Heart right ventricle (tissue), 16 donors: ENCODE results near the gene MX1. TPM values are rescaled to one million over a fixed set of nuclear protein-coding genes. Genes with fewer than 3 reads are reported as not detected.

Source experiments
- ATAC-seq, 8 donors: fragments of 200-7000 bp; cut with Tn5 transposase; one replicate each; pipeline ENCODE4 v1.9.1; 2020; ENCODE audit warnings: mild to moderate bottlenecking in 8 of 8, moderate library complexity in 8 of 8, moderate number of reproducible peaks in 1 of 8
- DNase-seq, 2 donors: peaks; one replicate each; pipeline ENCODE4 v3.0.0-alpha.2; 2020
- H3K27ac ChIP-seq, 10 donors: fragments of 200-600 bp; sonication (generic) in 2 of 10; one replicate each; pipeline versions ENCODE4 v1.5.0 to v1.8.0; 2020 to 2022; ENCODE audit warnings: mild to moderate bottlenecking in 3 of 10
- H3K27me3 ChIP-seq, 7 donors: fragments of 200-600 bp; one replicate each; pipeline ENCODE4 v1.8.0; 2021 to 2022; ENCODE audit warnings: mild to moderate bottlenecking in 2 of 7
- H3K36me3 ChIP-seq, 9 donors: fragments of 200-600 bp; sonication (generic) in 1 of 9; one replicate each; pipeline versions ENCODE4 v1.5.0 to v1.8.0; 2020 to 2022; ENCODE audit warnings: mild to moderate bottlenecking in 2 of 9
- H3K4me1 ChIP-seq, 9 donors: fragments of 200-600 bp; sonication (generic) in 1 of 9; one replicate each; pipeline versions ENCODE4 v1.5.0 to v1.8.0; 2020 to 2022; ENCODE audit warnings: mild to moderate bottlenecking in 4 of 9
- H3K4me3 ChIP-seq, 10 donors: fragments of 200-600 bp; sonication (generic) in 2 of 10; one replicate each; pipeline versions ENCODE4 v1.5.0 to v1.8.0; 2020 to 2022; ENCODE audit warnings: mild to moderate bottlenecking in 7 of 10, moderate library complexity in 2 of 10
- H3K9me3 ChIP-seq, 11 donors: fragments of 200-600 bp in 10 of 11; sonication (generic) in 2 of 11; one replicate each; pipeline versions ENCODE4 v1.5.0 to v1.8.0; 2013 to 2022; ENCODE audit warnings: mild to moderate bottlenecking in 2 of 11, control low read depth in 1 of 11, moderate library complexity in 1 of 11
- WGBS, 2 donors: extraction: QIAGEN DNeasy Blood & Tissue Kit; methylation state at CpG; one replicate each; pipeline ENCODE4 v1.1.7; 2013; ENCODE audit warnings: inconsistent platforms in 1 of 2; 5-methylcytosine and 5-hydroxymethylcytosine counted together
- intact Hi-C, 10 donors: fragments of 100-400 bp; cut with DNase I; formaldehyde crosslinking; loops; one replicate each; pipeline versions ENCODE4 v1.11.1 to v1.14.2; 2022
- polyA plus RNA-seq, 2 donors: library from polyadenylated mRNA; stranded (reverse); fragments of 200-250 nt; gene quantifications; one replicate each; pipeline ENCODE4 v1.2.3, GENCODE V29; 2013
- total RNA-seq, 10 donors: library from RNA; stranded (reverse); fragmentation: NEBNext Ultra II Directional in 3 of 10; extraction: Animal tissue kit (Norgen Biotek cat#: 25700) in 3 of 10; gene quantifications; one replicate each; pipeline versions ENCODE4 v1.2.1 to v1.2.4, GENCODE V29; 2021 to 2023
- TF ChIP-seq, protein P1 (sequence below), 9 donors: fragments of 200-600 bp; sonication (generic) in 2 of 9; IDR thresholded peaks; one replicate each; pipeline versions ENCODE4 v1.5.0 to v1.8.0; 2021 to 2022; ENCODE audit warnings: antibody characterized with exemption in 9 of 9, mild to moderate bottlenecking in 5 of 9, moderate library complexity in 1 of 9
- donor health status: Arrhythmogenic right ventricular cardiomyopathy.
- donor health status: ischemic (EF 13 %, LVEDD 7.1; RV severe dilation, severe dysfunction).
- donor health status: healthy with polysubstance abuse.
- donor health status: DM: no; HTN: yes; CAD: no.
- donor health status: DM: no; HTN: no; CAD: no.
- donor health status: ischemic (EF 25% LVEDD 6.9; RV normal size, moderate dysfunction).
- donor health status: ischemic (EF 25% LVEDD 5.7; RV mildly dilated, moderate dysfunction).
- donor health status: healthy.
- donor health status: DM: yes; HTN: yes; CAD: no.
- donor health status: Ischemic cardiomyopathy.
- donor health status: ischemic (EF 35%, LVEDD 5.7; RV mildly dilated, moderate dysfunction).
- donor health status: nonischemic (EF 11% LVEDD 7.7; RV severe dilation, severe dysfunction).
- donor health status: DM: yes; HTN: yes; CAD: no.
- donor health status: PGD.
- donor health status: ischemic (EF 29% LVEDD 5.4; RV normal size, mild dysfunction).
- donor health status: nonischemic (EF 23%, LVEDD 6.1; RV moderate dilation, normal function).

MX1 gene
- total and polyA plus RNA-seq, 12 donors, result 5.4 to 50.0 (median 18.1) TPM

DNA sequence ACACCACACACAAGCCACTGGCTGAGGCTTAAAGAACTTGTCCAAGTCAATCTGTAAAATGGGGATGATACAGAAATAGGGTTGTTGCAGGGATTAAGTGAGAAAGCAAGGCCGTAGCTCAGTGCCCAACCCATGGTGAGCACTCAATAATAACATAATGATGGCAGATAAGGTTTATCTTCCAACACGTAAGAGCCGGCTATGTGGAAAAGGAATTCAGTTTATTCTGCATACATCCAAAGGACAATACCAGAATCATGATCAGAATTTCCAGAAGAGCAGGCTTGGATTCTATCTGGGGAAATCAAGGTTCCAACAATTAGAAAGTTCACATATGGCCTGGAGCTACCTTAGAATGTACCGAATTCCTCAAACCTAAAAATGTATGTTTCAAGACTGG is 77.3 kb downstream of the MX1 start:
- Histone ChIP-seq H3K4me1 (peaks cover 0 to 17% (median 12%) of the 10 kb centered on the region in 9 donors), H3K9me3 (no peaks in the 10 kb centered on the region), H3K36me3 (no peaks in the 10 kb centered on the region), H3K27me3 (peaks cover 12 to 85% (median 68%) of the 10 kb centered on the region in 7 donors), H3K27ac (no peak overlapping the region), H3K4me3 (no peak overlapping the region)
- TF ChIP-seq, protein P1, sequence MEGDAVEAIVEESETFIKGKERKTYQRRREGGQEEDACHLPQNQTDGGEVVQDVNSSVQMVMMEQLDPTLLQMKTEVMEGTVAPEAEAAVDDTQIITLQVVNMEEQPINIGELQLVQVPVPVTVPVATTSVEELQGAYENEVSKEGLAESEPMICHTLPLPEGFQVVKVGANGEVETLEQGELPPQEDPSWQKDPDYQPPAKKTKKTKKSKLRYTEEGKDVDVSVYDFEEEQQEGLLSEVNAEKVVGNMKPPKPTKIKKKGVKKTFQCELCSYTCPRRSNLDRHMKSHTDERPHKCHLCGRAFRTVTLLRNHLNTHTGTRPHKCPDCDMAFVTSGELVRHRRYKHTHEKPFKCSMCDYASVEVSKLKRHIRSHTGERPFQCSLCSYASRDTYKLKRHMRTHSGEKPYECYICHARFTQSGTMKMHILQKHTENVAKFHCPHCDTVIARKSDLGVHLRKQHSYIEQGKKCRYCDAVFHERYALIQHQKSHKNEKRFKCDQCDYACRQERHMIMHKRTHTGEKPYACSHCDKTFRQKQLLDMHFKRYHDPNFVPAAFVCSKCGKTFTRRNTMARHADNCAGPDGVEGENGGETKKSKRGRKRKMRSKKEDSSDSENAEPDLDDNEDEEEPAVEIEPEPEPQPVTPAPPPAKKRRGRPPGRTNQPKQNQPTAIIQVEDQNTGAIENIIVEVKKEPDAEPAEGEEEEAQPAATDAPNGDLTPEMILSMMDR (IDR thresholded peaks at IDR 0.05), result no peak
- DNase-seq (no peak), ATAC-seq (no peak)
- intact Hi-C loops, result no loop called here
- 73 to 75% methylated on average over 4 of the region's 4 CpGs for WGBS, 2 donors

DNA sequence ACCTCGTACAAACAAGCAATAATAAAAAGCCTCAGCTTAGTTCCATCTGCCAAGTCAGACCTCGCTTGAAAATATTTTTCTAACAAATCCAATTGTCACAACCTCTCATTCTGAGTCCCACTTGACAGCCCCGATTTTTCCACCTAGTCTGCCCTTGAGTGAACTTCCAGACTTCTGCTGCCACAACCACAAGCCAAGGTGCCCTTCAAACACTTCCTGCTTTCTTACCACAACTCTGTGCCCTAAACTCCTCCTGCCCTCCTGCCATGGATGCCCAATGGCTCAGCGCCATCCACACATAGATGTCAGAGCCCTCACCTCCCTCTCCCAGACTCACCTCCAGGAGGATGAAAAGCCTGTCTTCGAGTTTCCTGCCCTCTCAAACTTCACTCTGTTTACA is 78.0 kb downstream of the MX1 start:
- Histone ChIP-seq H3K4me1 (peaks cover 0 to 20% (median 15%) of the 10 kb centered on the region in 9 donors), H3K27me3 (peaks cover 12 to 85% (median 71%) of the 10 kb centered on the region in 7 donors), H3K9me3 (no peaks in the 10 kb centered on the region), H3K27ac (no peak overlapping the region), H3K4me3 (no peak overlapping the region), H3K36me3 (no peaks in the 10 kb centered on the region)
- DNase-seq (no peak), ATAC-seq (no peak)
- TF ChIP-seq, protein P1 (IDR thresholded peaks at IDR 0.05), result no peak
- 71 to 77% methylated on average over 5 of the region's 5 CpGs for WGBS, 2 donors
- intact Hi-C loops, result no loop called here

DNA sequence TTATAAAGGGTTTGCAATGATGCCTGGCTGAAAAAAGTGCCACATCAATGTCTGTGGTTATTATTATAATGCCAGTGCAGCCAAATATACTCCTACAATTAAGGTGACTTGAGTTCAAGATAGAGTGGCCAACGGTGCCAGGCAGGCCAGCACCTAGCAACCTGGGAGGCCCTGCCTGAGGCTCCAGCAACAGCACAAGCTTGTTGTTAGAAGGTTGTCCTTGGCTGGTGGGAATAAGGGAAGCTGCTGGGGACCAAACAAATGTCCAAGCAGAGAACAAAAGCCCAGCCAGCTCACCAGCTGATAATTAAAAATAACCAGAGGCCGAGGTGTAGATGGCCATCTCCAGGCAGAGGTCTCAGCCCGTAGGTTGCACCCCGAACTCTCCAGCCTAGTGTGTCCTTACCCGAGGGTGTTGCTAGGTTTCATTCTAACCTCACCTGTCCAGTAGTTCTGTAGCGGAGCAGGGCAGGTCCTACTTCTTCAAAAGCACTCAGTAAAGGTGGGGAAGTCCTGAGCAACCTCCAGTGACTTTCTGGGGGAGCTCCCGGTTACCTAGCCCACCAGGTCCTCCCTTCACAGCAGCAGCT is 80.1 kb downstream of the MX1 start:
- ATAC-seq, result no peak
- Histone ChIP-seq H3K36me3 (no peaks in the 10 kb centered on the region), H3K4me3 (no peak overlapping the region), H3K27ac (no peak overlapping the region), H3K27me3 (peaks cover 12 to 85% (median 70%) of the 10 kb centered on the region in 7 donors), H3K9me3 (no peaks in the 10 kb centered on the region), H3K4me1 (peaks cover 0 to 20% (median 15%) of the 10 kb centered on the region in 9 donors)
- TF ChIP-seq, protein P1 (IDR thresholded peaks at IDR 0.05), result no peak
- no peak for DNase-seq
- 55 to 61% methylated on average over 7 of the region's 7 CpGs for WGBS, 2 donors
- intact Hi-C loops, result no loop called here

DNA sequence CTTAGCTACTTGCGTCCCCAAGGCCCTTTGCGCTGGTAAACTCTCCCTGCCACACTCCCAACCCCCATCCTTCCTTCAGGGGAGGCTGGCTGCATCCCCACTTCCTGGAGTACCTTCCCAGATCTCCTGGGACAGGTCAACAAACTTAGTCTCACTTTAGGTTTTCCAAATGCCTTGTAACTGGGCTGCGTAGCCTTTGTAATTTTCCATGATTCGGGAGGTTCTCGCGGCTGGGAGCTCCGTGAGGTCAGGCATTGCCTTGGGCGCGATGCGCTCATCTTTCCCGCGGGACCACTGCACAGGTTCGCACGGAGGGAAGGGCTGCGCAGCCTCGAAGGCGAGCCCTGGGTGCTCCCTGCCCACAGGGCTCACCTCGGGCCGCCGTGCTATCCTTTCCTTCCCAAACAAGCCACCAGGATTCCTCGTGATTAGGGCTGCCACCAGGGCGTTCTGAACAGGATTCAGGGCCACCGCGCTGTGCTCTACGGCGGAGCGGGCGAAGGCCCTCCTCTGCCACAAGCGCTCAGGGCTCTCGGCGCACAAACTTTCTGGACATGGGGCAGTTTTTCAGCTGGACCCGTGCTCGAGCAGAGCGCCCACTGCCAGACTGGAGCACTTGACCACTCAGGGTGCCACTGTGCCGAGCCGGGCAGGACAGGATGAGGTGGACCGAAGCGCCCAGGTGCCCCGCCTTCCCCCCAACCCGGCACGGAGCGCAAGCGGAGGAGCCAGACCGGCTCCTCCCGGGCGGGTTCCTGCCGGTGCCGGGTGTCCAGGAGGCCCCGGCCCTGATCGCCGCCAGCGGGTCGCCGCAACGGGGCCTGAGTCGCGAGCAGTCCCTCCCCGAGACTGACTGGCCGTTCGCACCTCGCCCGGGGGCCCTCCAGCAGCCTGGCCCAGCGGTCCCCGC is 80.8 kb downstream of the MX1 start:
- intact Hi-C loops, result no loop called here
- H3K27me3 ChIP-seq, result peaks cover 12 to 88% (median 70%) of the 10 kb centered on the region in 7 donors

More for the DNA sequence above, 80.8 kb downstream of the MX1 start:
- WGBS, 2 donors, result 2 to 3% methylated on average over 64 of the region's 64 CpGs
- Histone ChIP-seq H3K36me3 (no peaks in the 10 kb centered on the region), H3K27ac (no peak overlapping the region), H3K9me3 (no peaks in the 10 kb centered on the region), H3K4me3 (peak overlapping the region in 8 of 10 donors; percentile 5 to 38 (median 28)), H3K4me1 (peaks cover 0 to 20% (median 15%) of the 10 kb centered on the region in 9 donors)
- TF ChIP-seq, protein P1 (IDR thresholded peaks at IDR 0.05), result no peak
- ATAC-seq (peak in 2 of 8 donors; percentile 13 to 31), DNase-seq (no peak)
